Measurements from ENCODE around the gene FBP2.

FBP2 gene

DNA sequence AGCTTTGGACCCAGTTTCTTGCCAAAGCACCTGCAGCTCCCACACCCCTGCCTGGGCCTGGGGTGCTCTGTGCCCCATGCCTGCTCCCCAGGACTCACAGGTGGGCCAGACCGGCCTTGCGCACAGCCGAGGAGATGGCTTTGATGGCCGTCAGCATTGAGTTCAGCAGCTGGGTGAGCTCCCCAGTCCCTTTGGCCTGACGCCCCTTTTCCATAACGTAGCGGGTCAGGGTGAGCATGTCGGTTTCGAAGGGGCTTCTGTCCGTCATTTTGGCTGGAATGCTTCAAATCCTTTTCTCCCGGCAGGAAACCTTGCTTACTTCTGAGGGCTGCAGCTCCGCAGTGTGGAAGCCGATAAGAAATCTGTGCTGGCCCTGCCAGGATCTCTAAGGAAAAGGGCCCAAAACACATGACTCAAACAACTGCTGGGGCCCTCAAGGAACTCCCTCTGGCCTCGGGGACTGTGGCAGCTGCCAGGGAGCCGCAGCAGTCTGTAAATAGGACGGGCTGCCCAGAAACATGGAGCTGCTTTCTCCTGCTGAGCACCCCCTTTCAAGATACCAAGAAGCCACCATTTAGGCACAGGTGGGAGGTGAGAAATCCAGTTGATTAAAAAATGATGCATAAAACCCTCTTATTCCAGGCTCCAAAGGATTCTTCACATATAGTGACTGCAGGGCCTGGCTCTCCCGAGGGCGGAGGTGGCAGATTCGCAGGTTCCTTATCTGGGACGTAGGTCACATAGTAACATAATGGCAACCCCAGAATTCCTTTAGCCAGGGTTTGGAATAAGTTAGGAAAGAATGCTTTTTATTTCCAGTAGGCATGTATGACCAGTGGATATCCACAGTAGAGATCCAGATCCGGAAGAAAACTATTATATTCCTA lies at the start of gene FBP2:
Gene FBP2 (minus strand): TSS at position 366 of the 887 bp plus-strand sequence. CDS start 98 bp downstream, at position 268.
- no peak for DNase-seq

DNA sequence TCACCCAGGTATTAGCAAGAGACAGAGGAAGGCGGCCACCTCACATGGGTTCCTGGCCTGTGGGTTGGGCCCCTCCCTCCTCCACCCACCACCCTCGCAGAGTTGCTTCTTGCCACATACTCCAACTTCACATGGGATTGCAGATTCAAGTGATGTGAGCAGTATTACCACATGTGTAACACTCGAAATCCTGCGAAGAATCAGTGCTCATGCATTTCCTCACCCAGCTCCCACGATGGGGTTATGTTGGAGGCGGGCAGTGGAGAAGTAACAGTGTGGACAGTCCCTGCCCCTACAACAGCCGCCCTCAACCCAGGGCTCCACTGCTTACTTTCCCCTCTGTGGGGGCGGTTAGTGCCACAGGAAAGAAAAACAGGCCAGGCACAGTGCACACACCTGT lies 49.6 kb upstream of the FBP2 start:
- no peak for DNase-seq

DNA sequence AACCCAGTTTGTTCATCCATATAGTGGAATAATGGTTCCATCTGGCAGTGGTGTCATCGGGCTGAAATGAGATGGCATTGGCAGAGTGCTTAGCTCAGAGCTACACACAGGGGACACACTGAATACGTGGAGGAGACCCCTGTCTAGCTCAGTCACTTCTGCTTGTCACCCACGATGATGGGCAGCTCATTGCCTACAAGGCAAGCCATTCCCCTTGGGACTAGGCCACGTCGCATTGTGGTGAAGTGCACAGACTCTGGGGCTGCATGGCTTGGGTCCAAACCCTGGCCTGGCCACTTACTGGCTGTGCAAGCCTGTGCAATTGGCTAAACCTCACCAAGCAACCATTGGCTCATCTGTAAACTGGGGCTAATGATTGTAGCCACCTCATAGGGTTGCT lies 48.9 kb upstream of the FBP2 start:
- DNase-seq: no peak

DNA sequence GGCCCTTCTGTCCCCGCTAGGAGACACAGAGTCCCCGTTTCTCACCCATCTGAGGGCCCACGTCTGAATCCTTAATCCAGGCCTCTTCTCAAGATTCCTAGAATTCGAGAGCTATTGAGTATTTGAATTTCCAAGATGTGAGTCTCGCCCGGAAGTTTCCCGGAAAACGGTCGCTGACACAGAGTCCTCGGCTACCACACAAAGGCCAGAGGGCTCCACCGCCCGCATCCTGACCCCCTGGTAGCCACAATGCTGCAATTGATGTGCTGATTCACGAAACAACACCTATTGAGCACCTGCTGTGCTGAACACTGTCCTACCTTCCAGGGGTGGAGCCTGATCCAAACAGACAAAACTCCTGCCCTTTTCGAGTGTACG lies 46.4 kb upstream of the FBP2 start:
- no peak for DNase-seq

DNA sequence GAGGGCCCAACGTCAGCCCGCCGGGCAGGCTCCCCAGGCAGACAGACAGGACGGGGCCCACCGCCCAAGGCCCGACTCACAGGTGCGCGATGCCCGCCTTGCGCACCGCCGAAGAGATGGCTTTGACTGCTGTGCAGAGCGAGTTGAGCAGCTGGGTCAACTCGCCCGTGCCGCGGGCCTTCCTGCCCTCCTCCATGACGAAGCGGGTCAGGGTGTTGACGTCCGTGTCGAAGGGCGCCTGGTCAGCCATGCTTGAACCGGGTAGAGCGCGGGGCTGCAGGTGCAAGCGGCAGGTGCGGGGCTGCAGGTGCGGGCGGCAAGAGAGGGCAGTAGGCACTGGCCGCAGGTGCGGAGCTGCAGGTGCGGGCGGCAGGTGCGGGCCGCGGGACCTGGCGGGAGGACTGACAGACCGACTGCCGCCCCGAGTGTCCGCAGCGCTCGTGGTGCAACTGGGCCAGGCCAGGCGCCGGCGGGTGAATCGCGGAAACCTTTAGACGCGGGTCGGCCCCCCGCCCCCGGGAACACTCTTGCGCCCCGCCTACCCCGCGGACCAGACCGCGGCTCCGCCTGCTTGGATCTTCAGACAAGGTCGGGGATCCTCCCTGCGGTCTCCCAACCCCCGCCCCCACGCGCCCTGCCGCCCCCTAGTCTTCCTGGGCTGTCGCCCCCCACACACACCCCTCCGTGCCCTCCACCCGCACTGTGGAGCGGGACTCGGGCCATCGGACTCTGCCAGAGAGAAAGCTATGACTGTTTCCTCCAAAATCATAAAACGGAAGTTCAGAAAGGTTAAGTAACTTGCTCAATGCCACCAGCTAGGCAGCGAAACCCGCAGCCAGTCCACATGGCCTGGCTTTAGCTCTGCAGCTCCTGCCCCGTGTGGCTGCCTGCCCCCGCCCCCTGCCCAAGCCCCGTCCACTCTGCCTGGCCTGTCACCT lies 45.7 kb upstream of the FBP2 start, which contains the start of gene FBP1:
Gene FBP1 (minus strand): TSS at position 458 of the 938 bp plus-strand sequence. CDS start 208 bp downstream, at position 250.
- no peak for DNase-seq

DNA sequence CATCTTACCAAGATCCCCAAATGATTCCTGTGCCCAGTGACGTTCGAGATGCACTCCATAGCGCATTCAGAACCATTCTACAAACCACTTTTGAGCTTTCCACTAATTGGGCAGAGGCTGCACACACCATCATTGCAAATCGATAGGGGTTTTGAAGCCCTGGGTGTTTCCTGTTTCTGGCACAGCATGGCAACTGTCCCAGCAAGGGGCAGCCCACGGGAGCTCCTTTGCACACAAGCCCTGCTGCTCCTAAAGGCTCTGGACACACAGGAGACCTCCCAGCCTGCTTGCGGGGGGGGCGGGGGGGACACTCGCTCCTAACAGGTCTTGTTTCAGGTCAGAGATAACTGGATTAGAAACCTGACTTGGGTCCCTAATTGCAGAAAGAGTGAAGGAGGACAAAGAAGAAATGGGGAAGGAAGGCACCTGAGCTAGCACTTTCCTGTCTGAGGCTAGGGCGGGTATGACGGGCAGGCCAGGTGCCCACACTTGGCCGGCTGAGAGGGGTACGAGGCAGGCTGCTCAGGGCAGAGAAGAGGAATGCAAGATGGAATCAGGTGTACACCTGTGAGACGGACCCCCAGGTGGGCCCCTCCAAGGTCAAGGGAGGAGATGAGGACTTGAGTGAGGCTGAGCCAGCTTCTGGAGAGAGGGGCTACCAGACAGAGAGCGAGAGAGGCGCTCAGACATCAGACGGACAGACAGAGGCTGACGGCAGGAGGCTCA lies 44.9 kb upstream of the FBP2 start:
- DNase-seq: no peak

DNA sequence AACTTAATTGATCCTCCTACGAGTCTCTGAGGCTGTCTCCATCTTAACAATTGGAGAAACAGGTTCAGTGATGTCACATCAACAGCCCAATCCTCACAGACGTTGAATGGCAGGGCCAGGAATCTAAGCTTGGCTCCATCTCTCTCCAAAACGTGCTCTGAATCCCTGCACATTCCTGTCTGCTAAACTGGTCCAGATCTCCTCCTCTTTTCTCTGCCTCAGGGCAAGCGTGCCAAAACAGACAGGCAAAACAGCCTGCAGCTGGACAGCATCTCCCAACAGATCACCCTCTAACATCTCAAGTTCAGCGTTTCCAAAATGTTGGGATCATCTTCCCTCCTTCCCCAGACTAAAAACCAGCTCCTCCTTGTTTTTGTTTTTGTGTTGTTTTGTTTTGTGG lies 39.1 kb upstream of the FBP2 start:
- no peak for DNase-seq

DNA sequence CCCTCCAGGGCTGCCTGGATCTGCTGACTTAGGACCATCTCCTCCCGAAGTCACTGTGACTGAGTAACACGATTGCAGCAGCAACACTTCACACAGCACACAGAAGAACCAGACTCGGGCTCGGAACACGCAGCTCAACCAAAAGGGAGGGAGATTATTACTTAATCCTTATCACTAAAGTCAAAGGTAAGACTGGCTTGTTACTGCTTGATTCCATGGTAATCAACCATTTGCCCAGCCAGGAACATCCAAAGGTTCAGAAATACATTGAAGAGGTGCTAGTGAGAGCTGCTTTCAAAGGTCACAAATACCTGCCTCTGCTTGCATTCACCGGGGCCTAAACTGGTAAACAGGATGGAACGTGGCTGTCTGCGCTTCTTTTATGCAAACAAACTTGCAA lies 38.0 kb upstream of the FBP2 start:
- no peak for DNase-seq

DNA sequence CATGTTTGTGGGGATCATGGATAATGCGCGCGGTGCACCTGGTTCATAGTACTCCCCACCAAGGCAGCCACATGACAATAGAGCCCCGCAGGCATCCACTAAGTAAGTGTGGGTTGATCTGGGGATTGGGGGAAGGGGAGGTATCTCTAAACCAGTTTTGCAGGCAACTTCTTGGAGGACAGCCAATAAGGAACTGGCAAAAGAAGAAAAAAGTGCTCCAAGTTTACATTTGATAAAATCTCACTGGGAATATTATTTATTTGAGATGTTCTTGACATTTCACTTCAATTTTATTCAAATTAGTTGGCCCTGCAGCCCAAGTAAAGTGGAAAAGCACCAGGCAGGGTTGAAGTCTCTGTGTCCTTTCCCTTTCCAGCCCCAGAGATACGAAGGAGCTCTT lies 37.2 kb upstream of the FBP2 start:
- no peak for DNase-seq

DNA sequence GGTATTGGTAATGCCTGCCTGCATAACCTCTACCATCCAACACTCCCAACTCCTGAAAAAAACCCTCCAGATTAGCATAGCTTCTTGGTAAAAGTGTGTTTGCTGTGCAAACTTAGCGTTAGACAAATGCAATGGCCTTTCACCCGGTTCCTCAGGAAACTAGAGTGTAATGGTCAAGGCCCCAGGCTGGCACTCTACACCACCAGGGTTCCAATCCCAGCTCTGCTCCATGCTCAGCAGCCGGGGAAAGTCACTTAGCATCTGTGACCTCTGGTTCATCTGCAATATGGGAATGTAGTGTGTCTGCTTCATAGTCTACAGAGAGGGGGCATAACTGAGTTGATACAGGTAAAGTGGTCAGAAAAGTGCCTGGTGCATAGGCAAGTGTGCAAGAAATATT lies 36.7 kb upstream of the FBP2 start:
- no peak for DNase-seq

DNA sequence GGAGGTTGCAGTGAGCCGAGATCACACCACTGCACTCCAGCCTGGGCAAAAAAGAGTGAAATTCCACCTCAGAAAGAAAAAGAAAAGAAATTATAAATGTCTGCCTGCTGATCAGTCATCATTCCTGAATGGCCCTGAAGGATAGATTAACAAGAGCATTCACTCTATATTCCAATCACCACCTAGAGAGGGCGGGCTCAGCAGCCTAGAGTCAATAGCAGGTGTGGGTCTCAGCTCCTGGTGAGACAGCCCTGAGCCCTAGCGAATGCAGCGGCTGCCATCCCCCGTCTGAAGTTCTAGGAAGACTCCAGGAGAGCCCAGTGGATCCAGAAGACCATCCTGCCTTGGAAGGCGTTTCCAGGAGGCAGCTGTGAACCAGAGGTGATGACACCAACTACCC lies 33.7 kb upstream of the FBP2 start:
- DNase-seq: no peak

DNA sequence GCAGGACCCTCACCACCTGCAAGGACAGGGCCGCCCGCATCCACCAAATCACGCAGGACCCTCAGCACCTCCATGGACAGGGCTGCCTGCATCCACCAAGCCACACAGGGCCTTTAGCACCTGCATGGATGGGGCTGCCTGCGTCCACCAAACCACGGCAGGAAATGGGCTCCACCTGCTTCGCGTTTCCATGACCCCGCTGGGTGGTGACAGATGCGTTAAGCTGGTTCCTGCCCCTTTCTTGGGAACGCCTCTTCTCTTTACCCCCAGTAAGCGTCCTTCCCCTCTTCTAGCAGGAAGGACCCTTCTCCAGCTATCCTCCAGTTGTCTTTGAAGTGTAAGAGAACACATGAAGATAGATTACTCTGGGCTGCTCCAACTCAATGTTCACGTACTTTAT lies 32.2 kb upstream of the FBP2 start:
- DNase-seq: no peak

DNA sequence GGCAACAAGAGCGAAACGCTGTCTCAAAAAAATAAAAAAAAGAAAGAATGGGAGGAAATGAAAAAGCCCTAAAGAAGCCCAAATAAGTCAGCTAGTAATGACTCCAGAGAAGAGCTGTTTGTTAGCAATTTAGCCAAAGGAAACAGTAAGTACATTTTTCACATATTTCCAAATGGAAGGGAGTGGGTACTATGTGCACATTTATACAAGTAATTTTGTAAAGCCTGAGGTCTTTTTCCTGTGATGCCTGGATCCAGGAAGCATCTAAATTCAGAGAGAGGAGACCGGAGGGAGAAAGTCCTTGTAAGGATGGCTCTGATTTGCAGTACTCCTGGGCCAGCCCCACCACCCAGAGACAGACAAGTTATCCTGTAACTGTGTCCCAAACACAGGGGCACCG lies 31.0 kb upstream of the FBP2 start:
- no peak for DNase-seq

DNA sequence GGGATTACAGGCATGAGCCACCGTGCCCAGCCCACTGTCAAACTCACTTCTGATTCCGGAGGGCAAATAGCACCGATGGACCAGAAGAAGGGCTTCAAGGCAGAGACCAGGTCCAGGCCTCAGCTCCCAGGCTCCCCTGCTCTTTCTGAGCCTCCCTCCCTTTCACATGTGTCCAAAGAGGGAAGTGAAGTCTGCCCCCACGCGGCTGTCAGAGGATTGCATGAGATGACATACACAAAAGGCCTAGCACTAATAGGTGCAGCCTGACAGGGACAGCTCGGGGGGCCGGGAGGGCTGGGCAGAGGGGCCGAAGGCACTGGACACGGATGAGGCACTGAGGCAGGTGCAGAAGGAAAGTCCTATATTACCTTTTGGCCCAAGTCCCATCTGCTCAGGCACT lies 29.6 kb upstream of the FBP2 start:
- DNase-seq: no peak

DNA sequence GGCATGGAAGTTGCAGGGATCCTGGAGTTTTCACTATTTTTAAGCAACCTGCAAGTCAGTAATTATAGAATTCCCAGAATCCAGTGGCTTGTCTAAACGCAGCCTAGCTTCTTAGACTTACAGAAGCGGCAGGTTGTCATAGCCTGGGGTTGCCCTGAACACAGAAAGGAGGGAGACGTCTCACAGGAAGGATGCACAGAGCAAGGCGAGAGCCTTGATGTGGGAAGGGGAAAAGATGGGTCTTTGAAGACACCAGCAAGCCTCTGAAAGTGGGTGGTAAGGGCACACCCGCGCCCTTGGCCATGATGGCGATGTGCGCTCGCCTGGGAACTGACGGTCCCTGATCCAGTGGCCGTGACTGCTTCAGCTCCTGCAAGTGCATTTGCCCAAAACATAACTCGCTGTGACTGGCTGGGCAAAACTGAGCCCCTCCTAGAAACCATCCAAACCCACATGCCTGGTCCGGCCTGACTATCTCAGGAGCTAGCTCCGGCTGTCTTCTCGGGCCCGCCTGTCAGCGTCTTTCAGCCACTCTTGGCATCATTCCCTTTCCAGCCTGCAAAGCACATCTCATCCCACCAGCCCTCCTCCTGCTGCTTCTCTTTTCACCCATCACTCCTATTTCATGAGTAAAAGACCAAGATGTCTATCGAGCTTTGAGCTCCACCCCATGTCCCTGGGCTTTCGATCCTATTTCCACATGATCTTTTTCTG lies 28.6 kb upstream of the FBP2 start:
- no peak for DNase-seq

DNA sequence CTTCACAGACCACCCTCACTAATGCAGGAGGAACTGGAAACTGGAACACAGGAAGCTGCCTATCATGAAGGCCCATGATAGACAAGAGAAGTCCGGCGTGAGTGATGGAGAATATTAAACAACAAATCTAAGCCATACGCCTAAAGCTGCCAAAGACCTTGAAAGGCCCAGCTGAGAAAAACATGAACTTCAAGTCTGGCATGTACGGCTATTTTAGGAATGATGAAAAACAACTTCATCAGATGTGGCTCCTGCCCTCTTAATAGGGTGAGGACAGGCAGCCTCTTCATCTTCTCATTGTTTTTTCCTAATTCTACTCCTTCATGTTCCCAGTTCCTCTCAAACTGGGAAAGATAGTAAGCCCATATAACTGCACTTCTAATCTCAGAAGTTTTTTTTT lies 25.4 kb upstream of the FBP2 start:
- DNase-seq: no peak

DNA sequence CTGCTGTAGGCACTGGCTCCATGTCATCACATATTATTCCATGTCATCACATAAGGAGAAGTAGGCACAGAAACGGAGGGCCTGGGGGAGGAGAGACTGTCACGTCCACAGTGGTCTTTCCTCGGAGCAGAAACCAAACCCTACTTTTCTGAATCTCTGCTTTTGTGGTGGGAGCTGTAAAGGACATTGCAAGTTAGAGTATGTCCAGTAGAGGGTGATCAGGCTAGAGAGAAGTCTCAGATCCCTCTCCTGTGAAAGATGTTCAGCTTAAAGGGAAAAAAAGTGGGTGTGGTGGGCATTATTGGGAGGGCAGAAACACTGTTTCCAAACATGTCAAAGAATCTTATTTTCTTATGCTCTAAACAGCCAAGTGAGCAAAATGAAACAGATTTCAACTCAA lies 19.4 kb upstream of the FBP2 start:
- no peak for DNase-seq

DNA sequence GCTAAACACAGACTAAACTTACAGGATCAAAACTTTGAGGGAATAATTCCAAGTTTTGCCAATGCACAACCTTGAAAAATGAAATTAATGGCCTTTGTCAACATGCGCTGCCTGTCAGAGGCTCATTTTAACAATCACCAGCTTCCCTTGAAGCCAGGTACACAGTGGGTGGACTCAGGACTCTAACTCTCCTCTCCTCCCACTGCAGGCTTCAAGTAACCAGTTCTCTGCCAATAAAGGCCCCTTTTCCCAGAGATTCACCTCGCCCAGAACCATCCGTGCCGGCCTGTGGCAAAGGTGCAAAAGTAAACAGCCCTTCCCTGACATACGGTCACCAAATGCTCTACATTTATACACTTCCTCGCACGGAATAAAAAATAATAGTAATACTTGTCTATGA lies 18.4 kb upstream of the FBP2 start:
- no peak for DNase-seq

DNA sequence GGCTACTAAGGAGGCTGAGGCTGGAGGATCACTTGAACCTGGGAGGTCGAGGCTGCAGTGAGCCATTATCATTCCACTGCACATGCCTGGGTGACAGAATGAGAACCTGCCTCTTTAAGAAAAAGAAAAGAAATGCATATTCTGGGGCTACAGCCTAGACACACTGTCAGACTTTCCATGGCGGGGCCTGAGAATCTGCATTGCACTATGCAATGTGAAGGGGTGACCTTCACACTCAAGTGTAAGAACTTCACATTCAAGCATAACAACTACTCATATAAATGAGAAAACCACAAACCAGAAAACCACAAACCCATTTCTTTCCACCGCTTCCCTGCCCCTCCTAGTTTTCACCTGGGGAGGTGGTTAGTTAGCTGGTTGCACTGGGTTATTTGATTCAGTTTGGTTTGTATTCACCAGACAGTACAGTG lies 18.0 kb upstream of the FBP2 start:
- no peak for DNase-seq

DNA sequence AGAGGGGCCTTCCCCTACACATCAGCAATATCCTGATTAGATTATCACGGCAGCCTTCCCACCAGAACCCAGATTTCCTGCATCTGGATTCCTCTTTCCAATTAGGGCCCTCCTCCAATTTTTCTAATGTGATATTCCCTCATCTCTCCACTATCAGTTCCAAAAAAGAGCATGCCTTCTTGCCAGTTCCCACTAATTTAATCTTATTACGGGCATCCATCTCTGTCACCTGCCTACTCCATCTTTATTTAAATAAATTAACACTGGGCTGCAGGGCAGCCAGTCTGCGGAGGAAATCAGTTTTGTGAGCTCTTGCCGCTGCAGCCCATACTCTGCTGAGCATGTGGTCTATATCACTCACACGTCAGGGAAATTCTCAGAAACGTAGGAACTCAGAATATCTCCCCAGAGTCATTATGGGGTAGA lies 16.6 kb upstream of the FBP2 start:
- DNase-seq: no peak

DNA sequence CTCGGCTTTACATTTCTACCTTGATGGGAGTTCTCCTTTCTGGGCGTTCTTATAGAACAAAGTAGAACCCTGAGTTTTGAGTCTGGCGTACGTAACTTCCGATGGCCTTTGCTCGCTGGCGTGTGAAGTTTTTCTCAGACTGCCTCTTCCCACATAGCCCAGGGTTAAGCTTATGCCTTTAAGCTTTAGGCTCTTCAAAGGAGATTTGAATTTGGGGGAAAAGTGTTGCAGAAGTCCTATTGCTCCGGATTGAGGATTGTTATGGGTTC lies 13.7 kb upstream of the FBP2 start:
- no peak for DNase-seq

DNA sequence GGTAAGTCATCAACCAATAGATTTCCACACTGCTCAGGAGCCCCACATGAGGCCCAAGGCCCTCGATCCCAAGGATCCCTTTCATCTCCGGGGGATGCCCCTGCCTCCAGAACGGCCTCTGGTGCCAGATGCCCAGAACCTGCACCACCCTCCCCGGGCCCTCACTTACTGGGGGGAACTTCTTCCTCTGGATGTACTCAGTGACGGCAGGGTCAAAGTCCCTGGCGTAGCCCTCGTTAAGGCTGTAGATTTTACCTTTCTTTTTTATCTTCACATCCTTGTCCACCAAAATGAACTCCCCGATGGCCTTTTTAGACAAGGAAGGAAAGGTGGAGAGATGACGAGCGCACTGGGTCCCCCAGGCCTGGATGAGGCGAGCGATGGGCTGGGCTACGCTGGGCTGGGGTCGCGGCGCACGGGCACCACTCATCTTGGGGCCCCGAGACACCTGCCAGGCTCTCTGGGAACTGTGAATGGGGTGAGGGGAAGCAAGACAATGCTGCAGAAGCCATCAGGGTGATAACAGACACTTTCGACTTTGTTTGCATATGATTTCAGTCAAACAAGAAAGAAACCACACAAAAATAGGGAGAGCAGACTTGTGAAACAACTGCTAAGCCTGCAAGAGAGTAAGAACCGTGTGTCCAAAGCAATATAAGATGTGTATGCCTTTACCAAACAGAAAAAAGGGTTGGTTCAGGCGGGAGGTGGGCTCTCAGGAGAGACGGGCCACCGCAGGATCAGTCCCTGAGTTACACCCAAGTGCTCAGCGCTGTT lies 13.2 kb upstream of the FBP2 start:
- DNase-seq: no peak
